K562 (cell line): Measurements from ENCODE around the gene SPINK4. TPM values are rescaled to one million over a fixed set of nuclear protein-coding genes. Genes with fewer than 3 reads are reported as not detected.
A peak's percentile ranks its signal among the peaks of the same experiment; 100 is the strongest.

Experiments used
- ASH1L ChIP-seq: fragments of 450-650 bp; IDR thresholded peaks from 2 replicates; pipeline ENCODE4 v1.6.1; 2018; ENCODE audit warnings: borderline replicate concordance, mild to moderate bottlenecking, low read depth; ENCODE audit not compliant: partially characterized antibody
- ATF1 ChIP-seq, 2 experiments: fragments of 450-650 bp in 1 of 2; IDR thresholded peaks; 2 replicates each; pipeline ENCODE4 v1.6.1; 2016; ENCODE audit warnings: missing compliant biosample characterization in 1 of 2, missing genetic modification characterization in 1 of 2
- BRD9 ChIP-seq: fragments of 450-650 bp; IDR thresholded peaks from 2 replicates; pipeline ENCODE4 v1.6.1; 2018; ENCODE audit warnings: low read depth; ENCODE audit not compliant: partially characterized antibody
- CBX5 ChIP-seq: IDR thresholded peaks from 2 replicates; pipeline ENCODE4 v1.6.1; 2014; ENCODE audit warnings: low read depth, borderline replicate concordance
- FOXK1 ChIP-seq: sonication (generic); formaldehyde crosslinking; IDR thresholded peaks from 2 replicates; pipeline ENCODE4 v1.8.0; 2022; ENCODE audit warnings: missing genetic modification reagents, mild to moderate bottlenecking, borderline replicate concordance
- GATAD2A ChIP-seq: fragments of 450-650 bp; IDR thresholded peaks from 2 replicates; pipeline ENCODE4 v1.6.1; 2017
- HDAC8 ChIP-seq: fragments of 450-650 bp; IDR thresholded peaks from 2 replicates; pipeline ENCODE4 v1.6.1; 2016; ENCODE audit warnings: mild to moderate bottlenecking, missing genetic modification characterization, moderate library complexity, missing compliant biosample characterization
- HNRNPH1 ChIP-seq: fragments of 200-400 bp; formaldehyde crosslinking; optimal IDR thresholded peaks from 2 replicates; pipeline ENCODE3; 2017; ENCODE audit warnings: low read depth, mild to moderate bottlenecking, low read length, moderate library complexity
- KLF16 ChIP-seq: IDR thresholded peaks from 2 replicates; pipeline ENCODE4 v1.6.1; 2016; ENCODE audit warnings: antibody characterized with exemption
- NR4A1 ChIP-seq, 2 experiments: fragments of 250-450 bp in 1 of 2; fragments of 450-650 bp in 1 of 2; sonication (Bioruptor Pico) in 1 of 2; IDR thresholded peaks; 2 replicates each; pipeline versions ENCODE4 v1.4.0 to v1.6.1; 2016 to 2020; ENCODE audit warnings: mild to moderate bottlenecking in 2 of 2, missing compliant biosample characterization in 1 of 2, missing genetic modification characterization in 1 of 2, moderate library complexity in 1 of 2
- POLR2A ChIP-seq: fragments of 450-650 bp; conservative IDR thresholded peaks from 2 replicates; pipeline ENCODE4 v1.6.1; 2016
- PRMT5 ChIP-seq: sonication (generic); formaldehyde crosslinking; IDR thresholded peaks from 2 replicates; pipeline ENCODE4 v1.5.0; 2020; ENCODE audit warnings: missing genetic modification reagents
- PRPF4 ChIP-seq: fragments of 200-400 bp; formaldehyde crosslinking; IDR thresholded peaks from one replicate; pipeline ENCODE4 v1.6.1; 2017; ENCODE audit warnings: low read length, low read depth, mild to moderate bottlenecking; ENCODE audit not compliant: insufficient read depth, poor library complexity, severe bottlenecking
- PTTG1 ChIP-seq: fragments of 450-650 bp; IDR thresholded peaks from 2 replicates; pipeline ENCODE4 v1.6.1; 2016; ENCODE audit warnings: low read depth, mild to moderate bottlenecking, missing genetic modification characterization, missing compliant biosample characterization
- RBFOX2 ChIP-seq: fragments of 200-400 bp; formaldehyde crosslinking; IDR thresholded peaks from 2 replicates; pipeline ENCODE4 v1.6.1; 2017; ENCODE audit warnings: low read depth, mild to moderate bottlenecking, low read length, moderate library complexity
- SIRT6 ChIP-seq: IDR thresholded peaks from one replicate; pipeline ENCODE4 v1.6.1; 2012; ENCODE audit warnings: low read depth, mild to moderate bottlenecking, control low read depth, inconsistent platforms, low read length, moderate library complexity
- SMARCA4 ChIP-seq: fragments of 450-650 bp; IDR thresholded peaks from 2 replicates; pipeline ENCODE4 v1.6.1; 2016
- SOX6 ChIP-seq: fragments of 450-650 bp; IDR thresholded peaks from 2 replicates; pipeline ENCODE4 v1.6.1; 2014; ENCODE audit warnings: mild to moderate bottlenecking
- TARDBP ChIP-seq: fragments of 450-650 bp; IDR thresholded peaks from 2 replicates; pipeline ENCODE4 v1.6.1; 2016
- TOE1 ChIP-seq, 2 experiments: fragments of 450-650 bp in 1 of 2; sonication (generic) in 1 of 2; formaldehyde crosslinking in 1 of 2; IDR thresholded peaks; 2 replicates each; pipeline versions ENCODE4 v1.7.1 to v1.8.0; 2016 to 2022; ENCODE audit warnings: borderline replicate concordance in 2 of 2, mild to moderate bottlenecking in 2 of 2, antibody characterized with exemption in 1 of 2, inconsistent platforms in 1 of 2, low read depth in 1 of 2, missing genetic modification reagents in 1 of 2, moderate library complexity in 1 of 2
- U2AF1 ChIP-seq: fragments of 200-400 bp; formaldehyde crosslinking; optimal IDR thresholded peaks from 2 replicates; pipeline ENCODE3; 2017; ENCODE audit warnings: mild to moderate bottlenecking, low read depth, low read length, moderate library complexity
- ZEB2 ChIP-seq: fragments of 450-650 bp; IDR thresholded peaks from 2 replicates; pipeline ENCODE4 v1.6.1; 2016
- ZFP1 ChIP-seq: fragments of 450-650 bp; formaldehyde crosslinking; IDR thresholded peaks from 2 replicates; pipeline ENCODE4 v1.4.0; 2020; ENCODE audit warnings: mild to moderate bottlenecking, mixed read lengths
- ZFX ChIP-seq: sonication (generic); formaldehyde crosslinking; IDR thresholded peaks from 2 replicates; pipeline ENCODE4 v1.8.0; 2022; ENCODE audit warnings: mild to moderate bottlenecking, missing genetic modification reagents, moderate library complexity
- ZNF133 ChIP-seq: fragments of 250-450 bp; sonication (Bioruptor Pico); IDR thresholded peaks from 2 replicates; pipeline ENCODE4 v1.4.0; 2020; ENCODE audit warnings: mild to moderate bottlenecking
- ZNF146 ChIP-seq: IDR thresholded peaks from one replicate; pipeline ENCODE4 v1.6.1; 2018; ENCODE audit warnings: missing compliant biosample characterization; ENCODE audit not compliant: unreplicated experiment
- ZNF239 ChIP-seq: fragments of 250-450 bp; sonication (Bioruptor Pico); IDR thresholded peaks from 2 replicates; pipeline ENCODE4 v1.4.0; 2020; ENCODE audit warnings: mild to moderate bottlenecking
- ZNF431 ChIP-seq: sonication (generic); formaldehyde crosslinking; IDR thresholded peaks from 2 replicates; pipeline ENCODE4 v1.8.0; 2022; ENCODE audit warnings: mild to moderate bottlenecking, missing genetic modification reagents
- ZNF639 ChIP-seq, 2 experiments: fragments of 200-800 bp in 1 of 2; sonication (Bioruptor generic) in 1 of 2; sonication (generic) in 1 of 2; formaldehyde crosslinking in 1 of 2; IDR thresholded peaks in 1 of 2; conservative IDR thresholded peaks in 1 of 2; 2 replicates each; pipeline versions ENCODE4 v1.5.0 to v1.6.1; 2016 to 2020; ENCODE audit warnings: missing compliant biosample characterization in 1 of 2, missing genetic modification characterization in 1 of 2, missing genetic modification reagents in 1 of 2
- polyA plus RNA-seq, 8 experiments: library from polyadenylated mRNA; depleted of rRNA in 4 of 8; stranded (reverse) in 5 of 8; unstranded in 3 of 8; fragments of >200 nt; fragmentation: Nextera tagmentation in 2 of 8; fragmentation: Illumina TruSeq in 1 of 8; extraction: Ambion mirVana in 2 of 8; extraction: Trizol in 1 of 8; gene quantifications; 2 replicates each; pipeline versions ENCODE4 v1.2.1 to v1.2.3, GENCODE V29; 2011 to 2014; ENCODE audit warnings: inconsistent platforms in 1 of 8, missing spikeins in 1 of 8
- total RNA-seq, 7 experiments: library from RNA; depleted of rRNA in 6 of 7; stranded (reverse); fragments of >200 nt in 6 of 7; fragmentation: Illumina TruSeq in 2 of 7; extraction: Trizol in 2 of 7; gene quantifications; 2 replicates each; pipeline versions ENCODE4 v1.2.1 to v1.2.3, GENCODE V29; 2011 to 2021; ENCODE audit warnings: low replicate concordance in 1 of 7

Gene SPINK4
- total and polyA plus RNA-seq, 9 of the 15 experiments (the other 6 are each of a cell fraction or from before 2014, with no cell fraction given) = 0.74 to 5.5 (median 2.1) TPM; not detected in 2

- TF ChIP-seq ZNF639 (CRISPR knock-in tag; conservative IDR thresholded peaks at IDR 0.05 in 1 of 2, IDR thresholded peaks at IDR 0.05 in 1 of 2) (peak in 1 of 2 experiments; percentile 69; a peak in 1 of 4 replicates), ATF1 (CRISPR knock-in tag; IDR thresholded peaks at IDR 0.05) (no peak), ATF1 (tag; IDR thresholded peaks at IDR 0.05) (peak; percentile 51), ZNF431 (CRISPR knock-in tag) (no peak), TARDBP (peak; percentile 52; the same call in 1 of the 2 replicates), PRMT5 (CRISPR knock-in tag) (no peak), SIRT6 (no peak), RBFOX2 (peak; percentile 58), ZNF239 (no peak), PRPF4 (no peak), NR4A1 (CRISPR knock-in tag; IDR thresholded peaks at IDR 0.05) (no peak), NR4A1 (tag; IDR thresholded peaks at IDR 0.05) (peak; percentile 84), FOXK1 (CRISPR knock-in tag) (no peak), SOX6 (peak; percentile 93), ASH1L (no peak), ZNF146 (CRISPR knock-in tag) (no peak), PTTG1 (no peak), SMARCA4 (peak; percentile 94), TOE1 (IDR thresholded peaks at IDR 0.05; ENCODE audit: borderline replicate concordance) (0 out of 2 replicates have a peak, but pooled peaks have one; percentile 39), TOE1 (CRISPR knock-in tag; IDR thresholded peaks at IDR 0.05; ENCODE audit: borderline replicate concordance, low read depth) (no peak), GATAD2A (peak; percentile 95; the same call in 1 of the 2 replicates), BRD9 (no peak), POLR2A (no peak), KLF16 (peak; percentile 98), ZNF133 (no peak), HDAC8 (tag) (no peak), HNRNPH1 (no peak), ZFX (CRISPR knock-in tag) (peak; percentile 50), ZFP1 (CRISPR knock-in tag) (no peak), U2AF1 (no peak), CBX5 (no peak), ZEB2 (peak; percentile 87)
These were observed at the start of gene SPINK4 (continued) for GRCh38 chr9:33239921-33240320.
